ACC112 (cell line): Measurements from ENCODE around the gene DHX15.

Experiments used
- H2AFZ ChIP-seq: fragments of 200-600 bp; sonication (generic); one replicate; pipeline ENCODE4 v1.6.0; 2017; ENCODE audit warnings: antibody characterized with exemption, low read length; ENCODE audit not compliant: unreplicated experiment
- H3K27ac ChIP-seq: fragments of 200-600 bp; sonication (generic); 2 replicates; pipeline ENCODE4 v1.5.1; 2014; ENCODE audit warnings: low read depth, mild to moderate bottlenecking, antibody characterized with exemption, low read length, moderate library complexity
- H3K27me3 ChIP-seq: fragments of 200-600 bp; sonication (generic); 2 replicates; pipeline ENCODE4 v1.6.1; 2014; ENCODE audit warnings: mild to moderate bottlenecking, antibody characterized with exemption, low read length, moderate library complexity, mixed read lengths; ENCODE audit not compliant: insufficient read depth
- H3K36me3 ChIP-seq: fragments of 200-600 bp; sonication (generic); 2 replicates; pipeline ENCODE4 v1.6.1; 2016; ENCODE audit warnings: mild to moderate bottlenecking, antibody characterized with exemption, low read length, moderate library complexity, mixed read lengths; ENCODE audit not compliant: insufficient read depth
- H3K4me1 ChIP-seq: fragments of 200-600 bp; sonication (generic); one replicate; pipeline ENCODE4 v1.6.1; 2016; ENCODE audit warnings: low read length, mixed read lengths; ENCODE audit not compliant: insufficient read depth, unreplicated experiment, control insufficient read depth
- H3K4me3 ChIP-seq: fragments of 200-600 bp; sonication (generic); 2 replicates; pipeline ENCODE4 v1.5.1; 2014; ENCODE audit warnings: mild to moderate bottlenecking, low read depth, low read length
- H3K79me2 ChIP-seq: fragments of 200-600 bp; sonication (generic); one replicate; pipeline ENCODE4 v1.6.0; 2016; ENCODE audit warnings: low read length; ENCODE audit not compliant: control insufficient read depth, unreplicated experiment, insufficient read depth

Gene DHX15

DNA sequence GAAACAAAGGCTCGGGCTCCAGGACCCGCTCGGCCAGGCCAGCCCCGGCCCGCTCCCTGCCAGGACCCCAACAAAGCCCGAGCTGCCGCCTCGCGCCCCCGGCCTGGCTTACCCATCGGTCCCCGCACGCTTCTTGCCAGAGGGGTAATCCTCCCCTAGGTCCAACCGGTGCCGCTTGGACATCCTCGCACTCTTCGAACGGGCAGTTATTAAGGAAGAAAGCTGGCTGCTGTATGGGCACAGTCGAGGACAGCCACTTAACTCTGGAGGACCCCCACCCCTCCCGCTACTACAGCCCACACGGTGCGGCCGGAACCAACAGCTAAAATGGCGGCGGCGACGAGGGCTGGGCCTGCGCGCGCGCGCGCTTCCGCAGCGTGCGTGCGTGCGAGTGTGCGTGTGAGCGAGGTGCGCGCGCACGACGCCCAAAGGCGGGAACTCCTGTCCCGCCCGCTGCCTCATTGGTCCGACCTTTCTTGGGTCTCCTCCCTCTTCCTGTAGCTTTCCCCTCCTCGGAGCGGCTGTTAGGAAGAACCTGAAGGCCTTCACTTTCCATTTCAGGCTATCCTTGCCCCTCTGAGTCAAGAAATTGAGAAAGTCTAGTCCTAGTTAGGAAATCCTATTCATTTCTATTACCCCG lies at the start of gene DHX15:
Gene DHX15, minus strand, starts transcription at position 344 of the 640 bp plus-strand sequence. Its CDS starts 161 bp downstream, at position 183.
- Histone ChIP-seq H3K79me2 (peaks cover 48% of the 10 kb centered on the region), H3K27me3 (no peaks in the 10 kb centered on the region), H3K36me3 (peaks cover 22% of the 10 kb centered on the region), H3K27ac (peak within 1 kb of the TSS; percentile 92), H3K4me3 (peak within 1 kb of the TSS; percentile 98), H2AFZ (peak within 1 kb of the TSS; percentile 95), H3K4me1 (peaks cover 16% of the 10 kb centered on the region)

- Histone ChIP-seq H3K27me3 (no peaks in the 10 kb centered on the region), H3K36me3 (no peaks in the 10 kb centered on the region), H3K4me1 (no peaks in the 10 kb centered on the region), H3K79me2 (no peaks in the 10 kb centered on the region), H3K27ac (no peak overlapping the region), H2AFZ (no peak overlapping the region), H3K4me3 (no peak overlapping the region)
Observed at GRCh38 chr4:24632011-24632410, 47.7 kb upstream of the DHX15 start.

GRCh38 chr4:24630937-24631336 lies 46.6 kb upstream of the DHX15 start:
- no peak overlapping the region for H3K4me3 ChIP-seq
- H3K27ac ChIP-seq: 0 out of 2 replicates have a peak overlapping the region, but pooled peaks have one; percentile 38
- no peaks in the 10 kb centered on the region for H3K27me3 ChIP-seq
- H3K4me1 ChIP-seq: no peaks in the 10 kb centered on the region
- no peak overlapping the region for H2AFZ ChIP-seq
- H3K36me3 ChIP-seq: no peaks in the 10 kb centered on the region
- no peaks in the 10 kb centered on the region for H3K79me2 ChIP-seq

- Histone ChIP-seq H3K4me1 (no peaks in the 10 kb centered on the region), H3K27ac (no peak overlapping the region), H2AFZ (no peak overlapping the region), H3K79me2 (no peaks in the 10 kb centered on the region), H3K4me3 (no peak overlapping the region), H3K36me3 (no peaks in the 10 kb centered on the region), H3K27me3 (0 out of 2 replicates have a peak, but pooled peaks cover 6% of the 10 kb centered on the region)
Observed at GRCh38 chr4:24625091-24625490, 40.7 kb upstream of the DHX15 start.

DNA sequence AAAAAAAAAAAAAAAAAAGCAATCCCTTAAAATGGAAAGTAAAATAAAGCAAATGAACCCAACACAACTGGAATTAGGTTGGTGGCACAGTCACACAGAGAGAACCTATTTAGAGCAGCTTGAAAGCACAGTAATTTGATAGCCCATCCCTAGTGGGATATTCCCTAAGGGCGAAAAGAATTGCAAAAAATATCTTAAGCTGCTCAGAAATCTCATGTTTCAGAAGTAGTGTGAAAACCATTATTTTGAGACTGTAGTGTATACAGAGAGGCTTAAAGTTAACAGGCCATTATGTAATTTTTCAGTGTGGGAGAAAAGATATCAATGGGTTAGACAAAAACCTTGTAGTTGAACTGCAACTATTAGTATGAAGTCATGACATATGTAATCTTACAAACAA lies 40.0 kb upstream of the DHX15 start:
- Histone ChIP-seq H3K4me3 (no peak overlapping the region), H3K4me1 (no peaks in the 10 kb centered on the region), H3K36me3 (no peaks in the 10 kb centered on the region), H3K27ac (no peak overlapping the region), H3K27me3 (0 out of 2 replicates have a peak, but pooled peaks cover 6% of the 10 kb centered on the region), H3K79me2 (no peaks in the 10 kb centered on the region), H2AFZ (no peak overlapping the region)

DNA sequence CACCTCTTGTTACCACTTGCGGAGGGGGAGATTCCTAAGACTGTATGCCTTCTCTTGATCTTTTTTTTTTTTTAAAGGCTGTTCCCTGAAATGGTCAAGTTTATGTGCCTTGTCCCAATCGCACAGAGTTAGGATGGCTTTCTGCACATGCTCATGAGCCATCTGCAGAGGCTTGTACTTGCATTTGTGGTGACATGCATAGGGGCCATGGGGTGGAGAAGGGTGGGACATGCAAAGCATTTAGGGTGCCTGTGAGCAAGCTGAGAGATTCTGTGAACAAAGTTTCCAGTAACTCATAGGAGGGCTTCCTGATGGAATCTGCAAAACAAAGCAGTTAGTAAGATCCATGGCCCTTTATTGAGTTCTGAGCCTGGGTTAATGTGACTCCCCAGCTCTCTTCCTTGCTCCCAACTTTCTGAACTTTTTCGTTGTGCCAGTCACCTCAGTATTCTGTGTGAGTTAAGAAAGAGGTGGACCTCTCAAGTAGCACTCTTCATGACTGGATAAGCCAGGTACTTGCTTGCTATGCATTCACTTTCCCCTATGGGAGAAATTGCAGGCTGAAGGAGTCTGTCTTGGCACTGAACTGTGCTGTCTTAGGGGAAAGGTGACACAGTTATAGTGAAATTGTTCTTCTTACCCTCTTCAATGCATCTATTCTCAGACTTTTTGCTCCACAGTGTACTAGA lies 37.9 kb upstream of the DHX15 start:
- Histone ChIP-seq H3K27me3 (0 out of 2 replicates have a peak, but pooled peaks cover 6% of the 10 kb centered on the region), H3K36me3 (no peaks in the 10 kb centered on the region), H3K27ac (no peak overlapping the region), H3K4me1 (no peaks in the 10 kb centered on the region), H3K79me2 (no peaks in the 10 kb centered on the region), H2AFZ (no peak overlapping the region), H3K4me3 (no peak overlapping the region)

DNA sequence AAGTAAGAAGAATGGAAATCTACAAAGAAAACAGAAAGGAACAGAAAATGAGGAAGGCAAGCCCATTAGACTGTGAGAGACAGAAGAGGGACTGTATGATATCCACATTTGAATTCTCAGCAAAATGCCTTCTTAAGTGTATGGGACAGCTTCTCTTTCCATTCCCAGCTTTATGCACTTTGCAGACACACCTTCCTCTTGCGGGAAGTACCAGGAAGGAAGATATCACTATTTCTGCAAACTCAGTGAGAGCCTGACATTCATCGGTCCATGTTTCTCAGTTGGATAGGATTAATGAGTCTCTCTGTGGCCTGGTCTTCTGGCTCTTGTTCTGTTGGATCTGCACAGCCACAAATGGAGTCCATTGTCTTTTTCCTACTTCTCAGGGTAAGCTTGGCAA lies 31.6 kb upstream of the DHX15 start:
- Histone ChIP-seq H3K4me1 (no peaks in the 10 kb centered on the region), H2AFZ (no peak overlapping the region), H3K79me2 (no peaks in the 10 kb centered on the region), H3K27ac (no peak overlapping the region), H3K27me3 (0 out of 2 replicates have a peak, but pooled peaks cover 4% of the 10 kb centered on the region), H3K4me3 (no peak overlapping the region), H3K36me3 (no peaks in the 10 kb centered on the region)

DNA sequence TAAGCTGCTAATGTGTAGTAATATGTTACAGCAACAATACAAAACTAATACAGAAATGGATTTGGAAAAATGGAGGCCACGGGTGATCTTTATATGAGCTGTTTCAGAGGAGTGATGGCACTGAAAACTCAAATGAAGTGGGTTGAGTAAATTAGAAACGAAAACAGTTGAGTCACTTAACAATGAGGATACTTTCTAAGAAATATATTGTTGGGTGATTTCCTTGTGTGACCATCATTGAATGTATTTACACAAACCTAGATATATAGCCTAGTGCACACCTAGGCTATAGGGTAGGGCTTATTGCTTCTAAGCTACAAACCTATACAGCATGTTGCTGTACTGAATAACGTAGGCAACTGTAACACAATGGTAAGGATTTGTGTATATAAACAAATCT lies 30.5 kb upstream of the DHX15 start:
- H3K36me3 ChIP-seq: no peaks in the 10 kb centered on the region
- H3K27ac ChIP-seq: no peak overlapping the region
- H2AFZ ChIP-seq: no peak overlapping the region
- H3K79me2 ChIP-seq: no peaks in the 10 kb centered on the region
- H3K4me1 ChIP-seq: no peaks in the 10 kb centered on the region
- no peaks in the 10 kb centered on the region for H3K27me3 ChIP-seq
- H3K4me3 ChIP-seq: no peak overlapping the region

GRCh38 chr4:24613502-24613901 lies 29.1 kb upstream of the DHX15 start:
- H3K27me3 ChIP-seq: no peaks in the 10 kb centered on the region
- no peaks in the 10 kb centered on the region for H3K36me3 ChIP-seq
- H3K79me2 ChIP-seq: no peaks in the 10 kb centered on the region
- no peak overlapping the region for H3K4me3 ChIP-seq
- H2AFZ ChIP-seq: no peak overlapping the region
- H3K27ac ChIP-seq: no peak overlapping the region
- H3K4me1 ChIP-seq: no peaks in the 10 kb centered on the region

DNA sequence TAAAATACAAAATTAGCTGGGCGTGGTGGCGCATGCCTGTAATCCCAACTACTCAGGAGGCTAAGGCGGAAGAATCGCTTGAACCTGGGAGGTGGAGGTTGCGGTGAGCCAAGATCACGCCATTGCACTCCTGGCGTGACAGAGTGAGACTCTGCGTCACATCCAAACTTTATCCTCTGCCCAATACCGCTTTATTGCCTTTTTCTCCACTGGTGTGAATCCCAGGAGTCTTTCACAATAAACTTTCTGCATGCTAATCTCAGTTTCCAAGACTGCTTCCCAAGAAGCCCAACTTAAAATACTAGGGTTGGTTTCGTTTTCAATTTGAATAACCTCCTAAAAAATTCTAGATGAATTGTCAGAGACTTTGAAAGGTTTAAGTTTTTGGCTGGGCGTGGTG lies 27.2 kb upstream of the DHX15 start:
- H3K4me1 ChIP-seq: no peaks in the 10 kb centered on the region
- peak overlapping the region; percentile 85 for H2AFZ ChIP-seq
- H3K4me3 ChIP-seq: peak overlapping the region; percentile 66
- no peaks in the 10 kb centered on the region for H3K27me3 ChIP-seq
- H3K79me2 ChIP-seq: no peaks in the 10 kb centered on the region
- no peak overlapping the region for H3K27ac ChIP-seq
- H3K36me3 ChIP-seq: no peaks in the 10 kb centered on the region

DNA sequence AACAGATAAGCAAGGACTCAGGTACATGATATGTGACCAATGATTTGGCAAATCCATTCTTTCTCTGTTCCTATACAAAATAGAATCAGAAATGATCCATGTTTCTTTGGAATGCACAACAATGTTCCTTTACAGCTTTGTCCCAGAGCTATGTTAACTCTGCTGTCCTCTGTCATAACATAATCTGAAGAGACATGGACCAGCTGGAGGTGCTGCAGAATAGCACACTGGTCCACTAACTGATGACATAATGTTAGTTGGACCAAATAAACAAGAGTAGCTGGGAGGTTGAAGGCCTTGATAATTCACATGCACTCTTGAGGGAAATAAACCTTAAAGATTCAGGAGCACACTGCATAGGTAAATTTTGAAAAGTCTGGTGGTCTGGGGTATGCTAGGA lies 23.0 kb upstream of the DHX15 start:
- H3K79me2 ChIP-seq: no peaks in the 10 kb centered on the region
- H3K4me3 ChIP-seq: no peak overlapping the region
- no peak overlapping the region for H2AFZ ChIP-seq
- no peak overlapping the region for H3K27ac ChIP-seq
- H3K4me1 ChIP-seq: peaks cover 9% of the 10 kb centered on the region
- H3K36me3 ChIP-seq: no peaks in the 10 kb centered on the region
- no peaks in the 10 kb centered on the region for H3K27me3 ChIP-seq
